Panc1 (cell line): ENCODE measurements around the gene GPR180. TPM values are rescaled to one million over a fixed set of nuclear protein-coding genes. Genes with fewer than 3 reads are reported as not detected.

ENCODE experiments used
- ATAC-seq: fragments of 200-7000 bp; cut with Tn5 transposase; 2 replicates; pipeline ENCODE4 v1.9.1; 2020; ENCODE audit warnings: mild to moderate bottlenecking, moderate library complexity
- BruUV-seq: library from RNA; stranded (reverse); fragments of 400-500 nt; replicated peaks from 2 replicates; lab custom pipeline; 2021; lab: Mats Ljungman, UMichigan
- CTCF ChIA-PET: fragments of 300-600 bp; sonication (Branson Sonifier 250); formaldehyde crosslinking; loops from one replicate; lab custom pipeline; 2022; ENCODE audit warnings: antibody characterized with exemption; lab: Charles Lee
- POLR2A ChIA-PET: fragments of 300-600 bp; sonication (Branson Sonifier 250); formaldehyde crosslinking; loops from one replicate; lab custom pipeline; 2022; ENCODE audit warnings: antibody characterized with exemption; lab: Charles Lee
- DNase-seq: peaks from one replicate; pipeline ENCODE4 v3.0.0-alpha.2; 2010; ENCODE audit warnings: low read depth, low spot score
- H3K27ac ChIP-seq: 2 replicates; pipeline ENCODE4 v1.5.1; 2011; ENCODE audit warnings: mild to moderate bottlenecking, low read length, inconsistent platforms
- H3K27me3 ChIP-seq: fragments of 200-500 bp; sonication (Bioruptor generic); 2 replicates; pipeline ENCODE4 v1.6.0; 2014; ENCODE audit warnings: low read length, inconsistent platforms; ENCODE audit not compliant: control insufficient read depth, insufficient read depth
- H3K36me3 ChIP-seq: fragments of 200-500 bp; sonication (Bioruptor generic); 2 replicates; pipeline ENCODE4 v1.5.1; 2014; ENCODE audit warnings: inconsistent platforms, mild to moderate bottlenecking, low read length, moderate library complexity; ENCODE audit not compliant: control insufficient read depth, insufficient read depth
- H3K4me1 ChIP-seq: 2 replicates; pipeline ENCODE4 v1.5.1; 2011; ENCODE audit warnings: inconsistent platforms, mild to moderate bottlenecking, low read length, moderate library complexity; ENCODE audit not compliant: control insufficient read depth, insufficient read depth
- H3K4me3 ChIP-seq, 2 experiments: 2 replicates each; pipeline ENCODE4 v1.5.1; 2011 to 2012; ENCODE audit warnings: low read depth in 2 of 2, low read length in 2 of 2, mild to moderate bottlenecking in 2 of 2, inconsistent platforms in 1 of 2, moderate library complexity in 1 of 2
- H3K9me3 ChIP-seq: fragments of 200-500 bp; sonication (Bioruptor generic); 2 replicates; pipeline ENCODE4 v1.5.1; 2014; ENCODE audit warnings: low read depth, mild to moderate bottlenecking, inconsistent platforms, low read length, moderate library complexity; ENCODE audit not compliant: control insufficient read depth, insufficient read depth
- POLR2AphosphoS5 ChIP-seq: IDR thresholded peaks from 2 replicates; pipeline ENCODE4 v1.6.1; 2012; ENCODE audit warnings: mild to moderate bottlenecking, low read depth, low read length, moderate library complexity
- REST ChIP-seq, 2 experiments: IDR thresholded peaks; 2 replicates each; pipeline ENCODE4 v1.6.1; 2011 to 2012; ENCODE audit warnings: low read depth in 2 of 2, control low read depth in 1 of 2, low read length in 1 of 2, mild to moderate bottlenecking in 1 of 2, moderate library complexity in 1 of 2; ENCODE audit not compliant: insufficient read depth in 1 of 2
- SIN3A ChIP-seq: IDR thresholded peaks from 2 replicates; pipeline ENCODE4 v1.6.1; 2012; ENCODE audit warnings: low read depth, mild to moderate bottlenecking, low read length, moderate library complexity, borderline replicate concordance; ENCODE audit not compliant: insufficient read depth
- TCF7L2 ChIP-seq: IDR thresholded peaks from 2 replicates; pipeline ENCODE4 v1.6.1; 2011; ENCODE audit warnings: mild to moderate bottlenecking, low read depth, low read length, inconsistent platforms
- in situ Hi-C: cut with HindIII; loops from 2 replicates; pipeline ENCODE4 v1.10.0; 2016; ENCODE audit warnings: low sequenced_read_pairs, low pct_unique_long_range_greater_than_20kb
- intact Hi-C: fragments of 100-400 bp; cut with micrococcal nuclease; formaldehyde crosslinking; loops from one replicate; pipeline ENCODE4 v1.10.0; 2022; ENCODE audit not compliant: unreplicated experiment
- total RNA-seq: library from RNA; stranded (reverse); gene quantifications from one replicate; pipeline ENCODE4 v1.2.1, GENCODE V29; 2021; ENCODE audit not compliant: unreplicated experiment
- TF ChIP-seq, protein P1 (sequence below): fragments of 450-650 bp; IDR thresholded peaks from 2 replicates; pipeline ENCODE4 v1.5.1; 2017; ENCODE audit warnings: mild to moderate bottlenecking

The GPR180 gene
- total RNA-seq, 1 experiment from 2014 or later, result 7.1 TPM

DNA sequence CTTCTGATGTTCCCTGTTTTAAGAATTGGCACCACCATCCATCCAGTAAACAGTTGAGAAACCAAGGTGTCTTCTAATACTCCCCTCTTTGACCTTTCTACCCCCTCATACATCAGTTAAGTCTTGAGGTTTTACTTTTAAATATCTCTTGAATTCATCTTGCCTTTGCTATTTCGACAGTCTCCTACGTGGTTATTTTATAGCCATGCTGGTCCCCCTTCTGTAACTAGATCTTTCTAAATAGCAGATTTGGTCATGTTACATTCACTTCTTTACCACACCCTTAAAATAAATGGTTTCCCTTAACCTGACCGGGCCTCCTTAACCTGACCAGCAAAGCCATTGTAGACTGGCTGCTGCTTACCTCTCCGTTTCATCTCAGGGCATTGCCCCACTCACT is 5.4 kb downstream of the GPR180 start:
- in situ Hi-C loops, result no loop called here
- ChIA-PET POLR2A (no interaction called here), CTCF (no interaction called here)
- Histone ChIP-seq H3K27ac (no peak overlapping the region), H3K4me1 (peaks cover 9% of the 10 kb centered on the region; the same call in 1 of the 2 replicates), H3K27me3 (no peaks in the 10 kb centered on the region), H3K36me3 (peaks cover 34% of the 10 kb centered on the region), H3K4me3 (no peak overlapping the region), H3K9me3 (no peaks in the 10 kb centered on the region)
- intact Hi-C loops, result no loop called here
- ATAC-seq (no peak), DNase-seq (no peak)
- TF ChIP-seq, protein P1, sequence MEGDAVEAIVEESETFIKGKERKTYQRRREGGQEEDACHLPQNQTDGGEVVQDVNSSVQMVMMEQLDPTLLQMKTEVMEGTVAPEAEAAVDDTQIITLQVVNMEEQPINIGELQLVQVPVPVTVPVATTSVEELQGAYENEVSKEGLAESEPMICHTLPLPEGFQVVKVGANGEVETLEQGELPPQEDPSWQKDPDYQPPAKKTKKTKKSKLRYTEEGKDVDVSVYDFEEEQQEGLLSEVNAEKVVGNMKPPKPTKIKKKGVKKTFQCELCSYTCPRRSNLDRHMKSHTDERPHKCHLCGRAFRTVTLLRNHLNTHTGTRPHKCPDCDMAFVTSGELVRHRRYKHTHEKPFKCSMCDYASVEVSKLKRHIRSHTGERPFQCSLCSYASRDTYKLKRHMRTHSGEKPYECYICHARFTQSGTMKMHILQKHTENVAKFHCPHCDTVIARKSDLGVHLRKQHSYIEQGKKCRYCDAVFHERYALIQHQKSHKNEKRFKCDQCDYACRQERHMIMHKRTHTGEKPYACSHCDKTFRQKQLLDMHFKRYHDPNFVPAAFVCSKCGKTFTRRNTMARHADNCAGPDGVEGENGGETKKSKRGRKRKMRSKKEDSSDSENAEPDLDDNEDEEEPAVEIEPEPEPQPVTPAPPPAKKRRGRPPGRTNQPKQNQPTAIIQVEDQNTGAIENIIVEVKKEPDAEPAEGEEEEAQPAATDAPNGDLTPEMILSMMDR, result no peak
- TF ChIP-seq REST (IDR thresholded peaks at IDR 0.05; ENCODE audit: insufficient read depth in 1 of 2, low read depth in 2 of 2, low read length in 1 of 2), result no peak
- TF ChIP-seq TCF7L2, result no peak
- TF ChIP-seq POLR2AphosphoS5, result no peak
- TF ChIP-seq SIN3A, result no peak
- BruUV-seq, result no TSS peak

- intact Hi-C loops, result no loop called here
- in situ Hi-C loops, result no loop called here
- Histone ChIP-seq H3K36me3 (peaks cover 41% of the 10 kb centered on the region), H3K4me1 (peaks cover 5% of the 10 kb centered on the region; the same call in 1 of the 2 replicates), H3K9me3 (no peaks in the 10 kb centered on the region), H3K27ac (no peak overlapping the region), H3K4me3 (no peak overlapping the region), H3K27me3 (no peaks in the 10 kb centered on the region)
- TF ChIP-seq SIN3A, result no peak
- no peak for TF ChIP-seq TCF7L2
- no peak for TF ChIP-seq REST (IDR thresholded peaks at IDR 0.05; ENCODE audit: insufficient read depth in 1 of 2, low read depth in 2 of 2, low read length in 1 of 2)
- DNase-seq (no peak), ATAC-seq (no peak)
- BruUV-seq, result no TSS peak
- ChIA-PET POLR2A (no interaction called here), CTCF (no interaction called here)
These were observed 6.3 kb downstream of the GPR180 start for GRCh38 chr13:94607939-94608338.
